Transverse colon (tissue), 4 donors: ENCODE data around the gene MALT1. TPM values are rescaled to one million over a fixed set of nuclear protein-coding genes. Genes with fewer than 3 reads are reported as not detected.
A peak's percentile ranks its signal among the peaks of the same experiment; 100 is the strongest.

Experiments
- DNase-seq: peaks from one replicate; pipeline ENCODE4 v3.0.0-alpha.2; 2019
- H3K27ac ChIP-seq, 4 donors: fragments of 200-600 bp; sonication (generic); 2 replicates each; pipeline ENCODE4 v1.5.1; 2016 to 2018; ENCODE audit warnings: inconsistent platforms in 4 of 4
- H3K27me3 ChIP-seq: fragments of 200-600 bp; sonication (generic); 2 replicates; pipeline ENCODE4 v1.5.1; 2017; ENCODE audit warnings: inconsistent platforms
- H3K36me3 ChIP-seq, 4 donors: fragments of 200-600 bp; sonication (generic); 2 replicates each; pipeline ENCODE4 v1.5.1; 2017 to 2019; ENCODE audit warnings: inconsistent platforms in 4 of 4
- H3K4me1 ChIP-seq, 4 donors: fragments of 200-600 bp; sonication (generic); 2 replicates each; pipeline ENCODE4 v1.5.1; 2017 to 2020; ENCODE audit warnings: inconsistent platforms in 4 of 4
- H3K4me3 ChIP-seq, 4 donors: fragments of 200-600 bp; sonication (generic); 1 replicate in 1 of 4; 2 replicates in 3 of 4; pipeline versions ENCODE4 v1.5.1 to v1.6.1; 2017 to 2019; ENCODE audit warnings: inconsistent platforms in 4 of 4
- H3K9me3 ChIP-seq, 2 donors: fragments of 200-600 bp; sonication (generic); 2 replicates each; pipeline ENCODE4 v1.5.1; 2017 to 2019; ENCODE audit warnings: inconsistent platforms in 2 of 2
- EP300 ChIP-seq: sonication (generic); formaldehyde crosslinking; IDR thresholded peaks from one replicate; pipeline ENCODE4 v1.6.1; 2017; ENCODE audit warnings: antibody characterized with exemption, low read depth
- POLR2A ChIP-seq: fragments of 450-650 bp; IDR thresholded peaks from one replicate; pipeline ENCODE4 v1.6.1; 2016; ENCODE audit warnings: antibody characterized with exemption, mild to moderate bottlenecking, moderate library complexity
- POLR2AphosphoS5 ChIP-seq, 3 donors: sonication (generic); formaldehyde crosslinking; IDR thresholded peaks; one replicate each; pipeline ENCODE4 v1.6.1; 2016; ENCODE audit warnings: antibody characterized with exemption in 3 of 3
- WGBS, 2 donors: methylation state at CpG; one replicate each; pipeline ENCODE4 v1.1.5; 2018; ENCODE audit warnings: low coverage in 1 of 2; 5-methylcytosine and 5-hydroxymethylcytosine counted together
- in situ Hi-C, 4 donors: fragments of 200-750 bp; cut with MboI; loops; one replicate each; pipeline versions ENCODE4 v1.15.0 to v1.15.1; 2017; ENCODE audit warnings: low sequenced_read_pairs in 3 of 4, low pct_ligation_motif_present in 1 of 4, low pct_unique_long_range_greater_than_20kb in 1 of 4
- intact Hi-C: fragments of 100-400 bp; cut with DNase I; formaldehyde crosslinking; loops from one replicate; pipeline ENCODE4 v1.15.1; 2023; ENCODE audit warnings: low total_unique reads
- total RNA-seq, 4 donors: library from RNA; depleted of rRNA; stranded (reverse); fragments of >200 nt; gene quantifications; one replicate each; pipeline ENCODE4 v1.1.0, GENCODE V29; 2016
- TF ChIP-seq, protein P1 (sequence below), 5 experiments: fragments of 200-600 bp in 3 of 5; fragments of 450-650 bp in 2 of 5; sonication (generic) in 3 of 5; IDR thresholded peaks; 1 replicate in 2 of 5; 2 replicates in 3 of 5; pipeline ENCODE4 v1.5.1; 2016 to 2017; ENCODE audit warnings: antibody characterized with exemption in 5 of 5, inconsistent platforms in 3 of 5, mild to moderate bottlenecking in 2 of 5, moderate library complexity in 1 of 5

Gene MALT1
- total RNA-seq, 4 donors from 2014 or later = 12.5 to 38.9 (median 29.5) TPM

DNA sequence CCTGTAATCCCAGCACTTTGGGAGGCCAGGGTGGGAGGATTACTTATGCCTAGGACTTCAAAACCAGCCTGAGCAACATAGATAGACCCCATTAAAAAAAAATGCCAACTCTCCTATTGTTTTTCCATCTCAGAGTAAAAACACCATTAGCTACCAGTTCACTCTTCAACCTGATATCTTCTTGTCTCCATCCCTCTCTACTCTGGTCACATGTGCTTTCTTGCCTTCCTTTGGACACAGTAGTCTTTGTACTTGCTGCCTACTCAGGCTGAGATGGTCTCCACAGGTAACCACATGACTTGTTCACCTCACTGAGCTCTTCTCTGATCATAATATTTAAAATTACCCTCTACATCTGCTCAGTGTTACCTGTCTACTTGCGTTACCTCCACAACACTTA lies 5.0 kb downstream of the MALT1 start:
- H3K27me3 ChIP-seq = no peaks in the 10 kb centered on the region
- DNase-seq = no peak
- H3K4me1 ChIP-seq = peaks cover 0 to 14% (median 4%) of the 10 kb centered on the region in 4 donors
- no peaks in the 10 kb centered on the region for H3K9me3 ChIP-seq
- TF ChIP-seq, protein P1, sequence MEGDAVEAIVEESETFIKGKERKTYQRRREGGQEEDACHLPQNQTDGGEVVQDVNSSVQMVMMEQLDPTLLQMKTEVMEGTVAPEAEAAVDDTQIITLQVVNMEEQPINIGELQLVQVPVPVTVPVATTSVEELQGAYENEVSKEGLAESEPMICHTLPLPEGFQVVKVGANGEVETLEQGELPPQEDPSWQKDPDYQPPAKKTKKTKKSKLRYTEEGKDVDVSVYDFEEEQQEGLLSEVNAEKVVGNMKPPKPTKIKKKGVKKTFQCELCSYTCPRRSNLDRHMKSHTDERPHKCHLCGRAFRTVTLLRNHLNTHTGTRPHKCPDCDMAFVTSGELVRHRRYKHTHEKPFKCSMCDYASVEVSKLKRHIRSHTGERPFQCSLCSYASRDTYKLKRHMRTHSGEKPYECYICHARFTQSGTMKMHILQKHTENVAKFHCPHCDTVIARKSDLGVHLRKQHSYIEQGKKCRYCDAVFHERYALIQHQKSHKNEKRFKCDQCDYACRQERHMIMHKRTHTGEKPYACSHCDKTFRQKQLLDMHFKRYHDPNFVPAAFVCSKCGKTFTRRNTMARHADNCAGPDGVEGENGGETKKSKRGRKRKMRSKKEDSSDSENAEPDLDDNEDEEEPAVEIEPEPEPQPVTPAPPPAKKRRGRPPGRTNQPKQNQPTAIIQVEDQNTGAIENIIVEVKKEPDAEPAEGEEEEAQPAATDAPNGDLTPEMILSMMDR (IDR thresholded peaks at IDR 0.05) = no peak
- no peak for TF ChIP-seq POLR2A
- no peak for TF ChIP-seq POLR2AphosphoS5 (IDR thresholded peaks at IDR 0.05)
- no peak for TF ChIP-seq EP300
- no peak overlapping the region for H3K27ac ChIP-seq
- intact Hi-C loops (no loop called here), in situ Hi-C loops (no loop called here)
- H3K36me3 ChIP-seq = no peaks in the 10 kb centered on the region
- WGBS, 2 donors = 98 to 100% methylated on average over 1 of the region's 1 CpG
- H3K4me3 ChIP-seq = no peak overlapping the region

DNA sequence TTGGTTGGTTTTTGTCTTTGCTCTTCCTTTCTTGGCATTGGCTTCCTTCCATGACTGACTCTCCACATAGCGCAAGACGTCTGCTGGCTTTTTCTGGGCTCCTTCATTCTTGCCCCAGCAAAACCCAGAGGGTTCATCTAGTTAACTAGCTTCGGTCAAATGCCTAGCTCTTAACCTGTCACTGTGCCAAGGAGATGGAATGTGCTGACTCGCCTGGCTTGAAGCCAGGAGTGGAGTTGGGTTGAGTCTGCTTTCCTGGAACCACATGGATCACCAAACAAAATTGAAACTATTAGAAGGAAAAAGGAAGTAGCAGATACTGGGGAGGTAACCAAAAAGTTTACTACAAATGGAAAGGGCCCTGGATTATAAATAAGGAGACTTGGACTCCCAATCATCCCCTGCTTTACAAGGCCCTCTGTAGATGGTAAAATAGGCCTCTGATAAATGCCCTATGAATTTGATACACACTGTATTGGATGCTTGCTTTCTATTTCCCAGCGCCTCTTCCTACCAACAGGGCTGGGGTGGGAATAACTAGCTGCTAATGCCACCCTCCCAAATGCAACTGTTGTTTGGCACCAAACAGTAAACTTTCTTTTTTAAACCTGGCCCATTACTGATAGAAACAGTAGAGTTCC lies 11.3 kb downstream of the MALT1 start:
- in situ Hi-C loops = no loop called here
- Histone ChIP-seq H3K4me1 (peaks cover 0 to 6% (median 0%) of the 10 kb centered on the region in 4 donors), H3K36me3 (peaks cover 0 to 14% (median 0%) of the 10 kb centered on the region in 4 donors), H3K4me3 (no peak overlapping the region), H3K9me3 (no peaks in the 10 kb centered on the region), H3K27ac (no peak overlapping the region), H3K27me3 (no peaks in the 10 kb centered on the region)
- WGBS, 2 donors = 75 to 81% methylated on average over 5 of the region's 5 CpGs
- DNase-seq = peak; percentile 63
- TF ChIP-seq POLR2AphosphoS5 (IDR thresholded peaks at IDR 0.05) = peak in 2 of 3 donors; percentile 27 to 33
- TF ChIP-seq, protein P1 (IDR thresholded peaks at IDR 0.05) = no peak
- intact Hi-C loops = no loop called here

GRCh38 chr18:58687871-58688308 lies 16.6 kb downstream of the MALT1 start:
- no peaks in the 10 kb centered on the region for H3K27me3 ChIP-seq
- 70 to 79% methylated on average over 5 to 6 of the region's 6 CpGs for WGBS, 2 donors
- no peak for DNase-seq
- H3K36me3 ChIP-seq = peaks cover 0 to 20% (median 0%) of the 10 kb centered on the region in 4 donors
- H3K4me3 ChIP-seq = no peak overlapping the region
- in situ Hi-C loops (no loop called here), intact Hi-C loops (no loop called here)
- H3K9me3 ChIP-seq = no peaks in the 10 kb centered on the region
- no peaks in the 10 kb centered on the region for H3K4me1 ChIP-seq
- TF ChIP-seq EP300 = no peak
- no peak for TF ChIP-seq POLR2A
- TF ChIP-seq POLR2AphosphoS5 (IDR thresholded peaks at IDR 0.05) = no peak
- TF ChIP-seq, protein P1 (IDR thresholded peaks at IDR 0.05) = no peak
- H3K27ac ChIP-seq = peak overlapping the region in 1 of 4 donors; percentile 7

DNA sequence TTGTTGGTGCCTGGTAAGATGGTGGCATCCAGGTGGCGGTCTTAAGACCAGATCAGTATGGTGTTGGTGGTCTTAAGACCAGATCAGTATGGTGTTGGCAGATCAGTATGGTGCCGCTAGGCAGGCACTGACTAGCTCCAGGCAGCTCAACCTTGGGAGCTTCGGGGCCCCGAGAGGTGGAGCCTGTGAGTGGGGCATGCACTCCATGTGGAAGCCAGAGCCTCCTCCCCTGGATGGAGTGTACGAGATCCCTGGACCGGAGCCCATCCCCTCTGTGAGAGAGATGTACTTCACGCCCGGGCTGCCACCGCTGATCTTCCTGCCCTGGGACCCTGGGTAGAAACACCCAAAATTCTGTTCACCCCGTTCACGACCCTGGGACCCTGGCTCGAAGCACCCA lies 19.0 kb downstream of the MALT1 start:
- WGBS, 2 donors = 100% methylated on average over 12 of the region's 12 CpGs; no CpG with 5 or more reads in 1 of the 2 donors
- TF ChIP-seq EP300 (no peak), POLR2AphosphoS5 (IDR thresholded peaks at IDR 0.05) (no peak), POLR2A (no peak)
- TF ChIP-seq, protein P1 (IDR thresholded peaks at IDR 0.05) = no peak
- Histone ChIP-seq H3K36me3 (peaks cover 0 to 21% (median 0%) of the 10 kb centered on the region in 4 donors), H3K9me3 (no peaks in the 10 kb centered on the region), H3K4me3 (no peak overlapping the region), H3K4me1 (no peaks in the 10 kb centered on the region), H3K27me3 (no peaks in the 10 kb centered on the region), H3K27ac (no peak overlapping the region)
- in situ Hi-C loops = no loop called here
- intact Hi-C loops = loop anchor here (1.0 kb wide), 1 partner anchor 32 kb away; no protein-coding TSS in a partner anchor
- DNase-seq = no peak
